OCI-LY7 (cell line): ENCODE data around the gene CACNG8. TPM values are rescaled to one million over a fixed set of nuclear protein-coding genes. Genes with fewer than 3 reads are reported as not detected.

ENCODE experiments used
- BruUV-seq: library from RNA; stranded (reverse); fragments of 400-500 nt; replicated peaks from 2 replicates; lab custom pipeline; 2021; lab: Mats Ljungman, UMichigan
- CTCF ChIA-PET: fragments of 300-600 bp; sonication (Branson Sonifier 250); formaldehyde crosslinking; loops from one replicate; lab custom pipeline; 2022; ENCODE audit warnings: antibody characterized with exemption; ENCODE audit not compliant: unreplicated experiment; lab: Charles Lee
- POLR2A ChIA-PET: fragments of 300-600 bp; sonication (Branson Sonifier 250); formaldehyde crosslinking; loops from one replicate; lab custom pipeline; 2022; ENCODE audit warnings: antibody characterized with exemption; lab: Charles Lee
- DNase-seq: peaks from one replicate; pipeline ENCODE4 v3.0.0-alpha.2; 2015; ENCODE audit warnings: low spot score
- H2AFZ ChIP-seq: fragments of 200-600 bp; sonication (generic), shearing (Covaris generic); 2 replicates; pipeline ENCODE4 v1.6.1; 2014; ENCODE audit warnings: mild to moderate bottlenecking, antibody characterized with exemption, low read length, moderate library complexity
- H3K27ac ChIP-seq: fragments of 200-600 bp; sonication (generic); 2 replicates; pipeline ENCODE4 v1.5.1; 2014; ENCODE audit warnings: mixed run types, low read depth, mild to moderate bottlenecking, moderate library complexity, low read length, inconsistent platforms; ENCODE audit not compliant: poor library complexity, severe bottlenecking
- H3K36me3 ChIP-seq: fragments of 200-600 bp; sonication (generic); 2 replicates; pipeline ENCODE4 v1.6.1; 2014; ENCODE audit warnings: mild to moderate bottlenecking, antibody characterized with exemption, low read length, moderate library complexity, mixed read lengths; ENCODE audit not compliant: insufficient read depth
- H3K4me1 ChIP-seq: fragments of 200-600 bp; sonication (generic); 2 replicates; pipeline ENCODE4 v1.5.1; 2014; ENCODE audit warnings: mild to moderate bottlenecking, low read length; ENCODE audit not compliant: insufficient read depth, poor library complexity, severe bottlenecking
- H3K4me2 ChIP-seq: fragments of 200-600 bp; sonication (generic); 2 replicates; pipeline ENCODE4 v1.6.1; 2014; ENCODE audit warnings: mild to moderate bottlenecking, low read length
- H3K4me3 ChIP-seq: fragments of 200-600 bp; sonication (generic); 2 replicates; pipeline ENCODE4 v1.5.1; 2014; ENCODE audit warnings: mild to moderate bottlenecking, low read depth, low read length; ENCODE audit not compliant: poor library complexity, severe bottlenecking
- H3K79me2 ChIP-seq: fragments of 200-600 bp; sonication (generic); 2 replicates; pipeline ENCODE4 v1.6.1; 2016; ENCODE audit warnings: low read depth, mild to moderate bottlenecking, low read length, moderate library complexity, mixed read lengths; ENCODE audit not compliant: insufficient read depth
- H3K9me2 ChIP-seq: fragments of 200-600 bp; sonication (generic); 2 replicates; pipeline ENCODE4 v1.6.1; 2016; ENCODE audit warnings: mild to moderate bottlenecking, low read length, mixed read lengths; ENCODE audit not compliant: insufficient read depth
- H3K9me3 ChIP-seq: fragments of 200-600 bp; sonication (generic); 2 replicates; pipeline ENCODE4 v1.6.1; 2014; ENCODE audit warnings: mild to moderate bottlenecking, mixed run types, low read length, mixed read lengths
- H4K20me1 ChIP-seq: fragments of 200-600 bp; sonication (generic); 2 replicates; pipeline ENCODE4 v1.6.1; 2014; ENCODE audit warnings: mild to moderate bottlenecking, antibody characterized with exemption, low read length, moderate library complexity, mixed read lengths; ENCODE audit not compliant: insufficient read depth
- EZH2phosphoT487 ChIP-seq: fragments of 200-600 bp; sonication (generic); IDR thresholded peaks from 2 replicates; pipeline ENCODE4 v1.6.1; 2018; ENCODE audit warnings: low read depth, borderline replicate concordance, mild to moderate bottlenecking, mixed run types, antibody characterized with exemption, low read length, moderate library complexity, mixed read lengths
- intact Hi-C: fragments of 100-400 bp; cut with micrococcal nuclease; formaldehyde crosslinking; loops from one replicate; pipeline ENCODE4 v1.10.0; 2022; ENCODE audit not compliant: unreplicated experiment
- total RNA-seq, 2 experiments: library from RNA; depleted of rRNA in 1 of 2; stranded (reverse); fragments of >200 nt in 1 of 2; shearing (Covaris generic) in 1 of 2; gene quantifications; 2 replicates each; pipeline ENCODE4 v1.2.3, GENCODE V29; 2014 to 2022
- TF ChIP-seq, protein P1 (sequence below): fragments of 200-600 bp; sonication (generic); conservative IDR thresholded peaks from 2 replicates; pipeline ENCODE4 v1.5.1; 2014; ENCODE audit warnings: mild to moderate bottlenecking, antibody characterized with exemption, low read length, moderate library complexity, mixed read lengths

CACNG8 gene
- total RNA-seq, 2 experiments from 2014 or later, result not detected

DNA sequence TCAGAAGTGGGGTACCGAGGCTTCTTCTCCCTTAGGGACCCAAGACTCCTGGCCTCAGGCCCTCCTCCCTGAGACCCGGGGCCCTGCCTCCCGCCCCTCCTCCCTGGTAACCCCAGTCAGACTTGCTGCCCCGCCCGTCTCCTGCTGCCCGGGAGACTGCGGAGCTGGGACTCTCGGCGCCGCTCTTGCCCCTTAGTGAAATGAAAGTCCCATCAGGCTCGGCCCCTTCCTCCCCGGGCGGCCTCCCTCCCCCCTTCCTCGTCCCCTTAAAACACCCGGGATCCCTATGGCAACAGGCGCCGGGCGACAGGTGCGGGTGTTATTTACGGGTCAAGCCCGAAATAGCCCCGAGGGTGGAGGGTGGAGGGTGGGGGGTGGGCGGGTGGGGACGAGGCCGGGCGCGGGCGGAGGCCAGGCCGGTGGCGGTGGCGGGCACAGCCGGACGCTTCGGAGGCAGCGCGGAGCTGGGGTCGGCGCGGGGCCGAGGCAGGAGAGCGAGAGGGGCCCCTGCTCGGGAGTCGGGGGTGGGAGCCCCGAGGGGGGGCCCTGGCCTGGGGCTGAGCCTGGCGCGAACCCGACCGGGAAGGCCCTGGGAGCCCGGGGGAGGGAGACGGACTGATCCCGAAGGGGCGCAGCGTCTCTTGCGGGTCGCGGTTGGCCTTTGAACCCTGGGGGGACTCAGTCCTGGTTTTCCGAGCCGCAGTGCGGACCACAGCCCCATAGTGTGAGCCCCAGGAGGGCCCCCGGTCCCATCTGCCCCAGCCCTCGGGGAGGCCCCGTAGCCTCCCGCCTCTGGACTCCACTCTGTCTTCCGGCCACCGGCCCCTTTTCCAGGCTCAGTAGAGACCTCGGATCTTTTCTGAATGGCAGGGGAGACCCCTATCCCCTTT lies 28.7 kb downstream of the CACNG8 start, which contains the start of gene CACNG6:
CACNG6 (plus strand) TSS at position 414 of the 890 bp plus-strand sequence. CDS start 1,241 bp downstream, outside the sequence.
- Histone ChIP-seq H3K4me2 (peak within 1 kb of the TSS; percentile 66), H2AFZ (peak within 1 kb of the TSS; percentile 19; the same call in 1 of the 2 replicates), H3K36me3 (no peaks in the 10 kb centered on the region), H4K20me1 (no peaks in the 10 kb centered on the region), H3K9me3 (no peaks in the 10 kb centered on the region), H3K9me2 (no peaks in the 10 kb centered on the region), H3K79me2 (no peaks in the 10 kb centered on the region), H3K27ac (peak within 1 kb of the TSS; percentile 37), H3K4me1 (peaks cover 16% of the 10 kb centered on the region), H3K4me3 (peak within 1 kb of the TSS; percentile 63)
- POLR2A ChIA-PET, result interaction anchor here (0.6 kb wide), 1 partner anchor 103 kb away, joined by 3 read pairs; no protein-coding TSS in a partner anchor
- TF ChIP-seq, protein P1, sequence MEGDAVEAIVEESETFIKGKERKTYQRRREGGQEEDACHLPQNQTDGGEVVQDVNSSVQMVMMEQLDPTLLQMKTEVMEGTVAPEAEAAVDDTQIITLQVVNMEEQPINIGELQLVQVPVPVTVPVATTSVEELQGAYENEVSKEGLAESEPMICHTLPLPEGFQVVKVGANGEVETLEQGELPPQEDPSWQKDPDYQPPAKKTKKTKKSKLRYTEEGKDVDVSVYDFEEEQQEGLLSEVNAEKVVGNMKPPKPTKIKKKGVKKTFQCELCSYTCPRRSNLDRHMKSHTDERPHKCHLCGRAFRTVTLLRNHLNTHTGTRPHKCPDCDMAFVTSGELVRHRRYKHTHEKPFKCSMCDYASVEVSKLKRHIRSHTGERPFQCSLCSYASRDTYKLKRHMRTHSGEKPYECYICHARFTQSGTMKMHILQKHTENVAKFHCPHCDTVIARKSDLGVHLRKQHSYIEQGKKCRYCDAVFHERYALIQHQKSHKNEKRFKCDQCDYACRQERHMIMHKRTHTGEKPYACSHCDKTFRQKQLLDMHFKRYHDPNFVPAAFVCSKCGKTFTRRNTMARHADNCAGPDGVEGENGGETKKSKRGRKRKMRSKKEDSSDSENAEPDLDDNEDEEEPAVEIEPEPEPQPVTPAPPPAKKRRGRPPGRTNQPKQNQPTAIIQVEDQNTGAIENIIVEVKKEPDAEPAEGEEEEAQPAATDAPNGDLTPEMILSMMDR, result no peak
- no peak for TF ChIP-seq EZH2phosphoT487
- intact Hi-C loops, result no loop called here
- BruUV-seq, result no TSS peak
- CTCF ChIA-PET, result no interaction called here
- DNase-seq, result peak; percentile 81

DNA sequence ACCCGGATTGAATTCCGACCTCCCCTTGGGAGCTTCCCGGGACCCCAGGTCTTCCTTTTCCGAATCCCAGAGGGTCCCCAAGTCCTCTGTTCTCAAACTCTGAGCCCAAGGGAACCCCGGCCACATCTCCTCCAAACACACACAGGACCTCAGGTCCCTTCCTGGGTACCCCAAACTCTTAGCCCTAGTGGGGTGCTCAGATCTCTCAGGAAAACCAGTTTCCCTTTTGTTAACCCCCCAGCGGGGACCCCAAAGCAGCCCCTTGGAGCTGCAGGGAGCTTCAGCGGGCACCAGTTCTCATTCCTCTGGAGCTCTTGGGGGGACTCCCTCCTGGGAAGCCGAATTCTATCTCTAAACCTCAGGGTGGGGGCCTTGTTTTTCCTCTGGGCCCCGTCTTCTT lies 29.5 kb downstream of the CACNG8 start:
- ChIA-PET CTCF (no interaction called here), POLR2A (no interaction called here)
- Histone ChIP-seq H4K20me1 (no peaks in the 10 kb centered on the region), H3K36me3 (no peaks in the 10 kb centered on the region), H3K27ac (no peak overlapping the region), H3K4me1 (peaks cover 16% of the 10 kb centered on the region), H3K79me2 (no peaks in the 10 kb centered on the region), H3K9me3 (no peaks in the 10 kb centered on the region), H3K4me2 (peak overlapping the region; percentile 66), H2AFZ (peak overlapping the region; percentile 19; the same call in 1 of the 2 replicates), H3K4me3 (peak overlapping the region; percentile 63), H3K9me2 (no peaks in the 10 kb centered on the region)
- DNase-seq, result no peak
- intact Hi-C loops, result no loop called here
- no TSS peak for BruUV-seq
- TF ChIP-seq, protein P1, result no peak
- no peak for TF ChIP-seq EZH2phosphoT487

DNA sequence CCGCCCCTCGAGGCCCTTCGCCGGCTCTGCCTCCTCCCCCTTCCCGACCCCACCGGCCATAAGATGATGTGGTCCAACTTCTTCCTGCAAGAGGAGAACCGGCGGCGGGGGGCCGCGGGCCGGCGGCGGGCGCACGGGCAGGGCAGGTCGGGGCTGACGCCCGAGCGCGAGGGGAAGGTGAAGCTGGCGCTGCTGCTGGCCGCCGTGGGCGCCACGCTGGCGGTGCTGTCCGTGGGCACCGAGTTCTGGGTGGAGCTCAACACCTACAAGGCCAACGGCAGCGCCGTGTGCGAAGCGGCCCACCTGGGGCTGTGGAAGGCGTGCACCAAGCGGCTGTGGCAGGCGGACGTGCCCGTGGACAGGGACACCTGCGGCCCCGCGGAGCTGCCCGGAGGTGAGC lies 30.1 kb downstream of the CACNG8 start:
- no TSS peak for BruUV-seq
- TF ChIP-seq, protein P1, result no peak
- TF ChIP-seq EZH2phosphoT487, result no peak
- CTCF ChIA-PET, result no interaction called here
- Histone ChIP-seq H3K36me3 (no peaks in the 10 kb centered on the region), H3K79me2 (no peaks in the 10 kb centered on the region), H4K20me1 (no peaks in the 10 kb centered on the region), H3K4me1 (peaks cover 16% of the 10 kb centered on the region), H3K9me2 (no peaks in the 10 kb centered on the region), H3K4me3 (no peak overlapping the region), H2AFZ (no peak overlapping the region), H3K9me3 (no peaks in the 10 kb centered on the region), H3K4me2 (no peak overlapping the region), H3K27ac (no peak overlapping the region)
- POLR2A ChIA-PET, result no interaction called here
- intact Hi-C loops, result no loop called here
- no peak for DNase-seq
